Adrenal gland (tissue), 19 donors: ENCODE results near the gene FAM177B. TPM values are rescaled to one million over a fixed set of nuclear protein-coding genes. Genes with fewer than 3 reads are reported as not detected.

Experiments
- DNase-seq, 7 donors: peaks; one replicate each; pipeline ENCODE4 v3.0.0-alpha.2; 2019 to 2020
- H3K27ac ChIP-seq, 5 donors: fragments of 200-600 bp; sonication (generic) in 4 of 5; 1 replicate in 3 of 5; 2 replicates in 2 of 5; pipeline versions ENCODE4 v1.5.1 to v1.8.0; 2016 to 2020; ENCODE audit warnings: mild to moderate bottlenecking in 1 of 5
- H3K27me3 ChIP-seq: fragments of 200-600 bp; 2 replicates; pipeline ENCODE4 v1.8.0; 2021
- H3K36me3 ChIP-seq, 2 donors: fragments of 200-600 bp; replicated peaks in 1 of 2; 1 replicate in 1 of 2; 2 replicates in 1 of 2; pipeline versions ENCODE4 v1.5.1 to v1.8.0; 2018 to 2022
- H3K4me1 ChIP-seq, 2 donors: fragments of 200-600 bp; replicated peaks in 1 of 2; 1 replicate in 1 of 2; 2 replicates in 1 of 2; pipeline versions ENCODE4 v1.5.1 to v1.8.0; 2018 to 2021
- H3K4me3 ChIP-seq, 4 donors: fragments of 200-600 bp; sonication (generic) in 3 of 4; one replicate each; pipeline ENCODE4 v1.5.1; 2016 to 2018
- H3K9me3 ChIP-seq, 3 donors: fragments of 200-600 bp; sonication (generic) in 1 of 3; replicated peaks in 1 of 3; 1 replicate in 2 of 3; 2 replicates in 1 of 3; pipeline versions ENCODE4 v1.5.1 to v1.8.0; 2016 to 2021
- CTCF ChIP-seq, 6 experiments: fragments of 450-650 bp in 4 of 6; fragments of 200-600 bp in 2 of 6; sonication (generic) in 1 of 6; IDR thresholded peaks; 1 replicate in 5 of 6; 2 replicates in 1 of 6; pipeline versions ENCODE4 v1.5.1 to v1.8.0; 2016 to 2021; ENCODE audit warnings: antibody characterized with exemption in 6 of 6, mild to moderate bottlenecking in 2 of 6, moderate library complexity in 1 of 6
- POLR2A ChIP-seq, 2 donors: fragments of 450-650 bp; IDR thresholded peaks; one replicate each; pipeline ENCODE4 v1.6.1; 2017; ENCODE audit warnings: antibody characterized with exemption in 2 of 2, mild to moderate bottlenecking in 2 of 2, moderate library complexity in 1 of 2
- WGBS, 4 donors: extraction: QIAGEN DNeasy Blood & Tissue Kit in 2 of 4; methylation state at CpG; one replicate each; pipeline versions ENCODE4 v1.1.5 to v1.1.7; 2013 to 2017; 5-methylcytosine and 5-hydroxymethylcytosine counted together
- intact Hi-C, 2 donors: fragments of 100-400 bp; cut with DNase I; formaldehyde crosslinking; loops; one replicate each; pipeline versions ENCODE4 v1.14.1 to v1.15.0; 2022 to 2023
- long read RNA-seq, 10 donors: library from polyadenylated mRNA in 3 of 10; unstranded in 2 of 10; stranded (forward) in 1 of 10; transcript quantifications; one replicate each; pipeline ENCODE4 v2.0.0 and lab custom pipeline, GENCODE V29; 2021 to 2026
- polyA plus RNA-seq, 3 donors: library from polyadenylated mRNA; stranded (reverse); fragments of 200-250 nt in 2 of 3; fragments of 350-450 nt in 1 of 3; fragmentation: Illumina TruSeq in 1 of 3; extraction: RNeasy Lipid Tissue Mini Kit (QIAGEN cat#74804) in 1 of 3; gene quantifications; one replicate each; pipeline ENCODE4 v1.2.3, GENCODE V29; 2013 to 2014
- total RNA-seq, 9 donors: library from RNA; depleted of rRNA in 4 of 9; stranded (reverse); fragments of >200 nt in 4 of 9; fragments of 120-200 nt in 1 of 9; fragmentation: NEBNext Ultra II Directional in 1 of 9; extraction: Animal tissue kit (Norgen Biotek cat#: 25700) in 1 of 9; gene quantifications; one replicate each; pipeline versions ENCODE4 v1.1.0 to v1.2.4, GENCODE V29; 2013 to 2023
- donor health status: healthy with polysubstance abuse.
- donor health status: Bipolar disorder and iron deficiency.
- donor health status: DM: yes; HTN: yes; CAD: no.
- donor health status: DM: no; HTN: no; CAD: no.
- donor health status: DM: no; HTN: no; CAD: no.
- donor health status: DM: yes; HTN: yes; CAD: no.

The FAM177B gene
- total RNA-seq: 1 to 10 TPM in 7 of 9 donors, under 1 TPM in 2; 0.11 to 2.3 (median 1.8) TPM
- 1 to 10 TPM; 1.1 to 1.5 (median 1.4) TPM for polyA plus RNA-seq
- long read RNA-seq, donor 1: 0 reads
- long read RNA-seq, donor 2: 0 reads
- long read RNA-seq, donor 3: 0 reads
- long read RNA-seq, donor 4: 0 reads
- long read RNA-seq, donor 5, partial matches to known transcripts: 1 of 2 reads
- long read RNA-seq, donor 5, other reads (novel, unspliced or antisense): 1 of 2 reads
- long read RNA-seq, donor 6: 0 reads
- long read RNA-seq, donor 7: 0 reads
- long read RNA-seq, donor 8: 0 reads
- long read RNA-seq, donor 9: 0 reads
- long read RNA-seq, donor 10: 0 reads

DNA sequence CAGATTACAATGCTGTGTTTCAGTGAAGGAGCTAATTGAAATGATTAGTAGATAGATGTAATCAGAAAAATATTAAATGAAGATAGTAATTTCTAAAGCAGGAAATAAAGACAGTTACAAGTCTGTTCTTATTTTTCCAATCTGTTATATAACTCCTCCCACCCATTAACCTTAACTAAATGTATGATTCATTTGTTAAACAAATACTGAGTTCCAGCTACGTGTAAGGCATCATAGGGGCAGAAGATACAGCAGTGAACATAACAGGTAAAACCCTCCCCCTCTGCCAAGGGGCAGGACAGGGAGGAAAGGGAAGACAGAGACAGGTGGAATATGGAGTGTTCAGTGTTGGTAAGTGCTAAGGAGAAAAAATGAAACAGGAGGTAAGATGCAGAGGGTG lies at the start of gene FAM177B:
Gene FAM177B (plus strand): TSS at position 231 of the 400 bp plus-strand sequence. CDS start 9,344 bp downstream, outside the sequence.
- intact Hi-C loops: no loop called here
- H3K27ac ChIP-seq: no peak within 1 kb of the TSS
- 47 to 69% (median 64%) methylated on average over 1 of the region's 1 CpG for WGBS, 4 donors

DNA sequence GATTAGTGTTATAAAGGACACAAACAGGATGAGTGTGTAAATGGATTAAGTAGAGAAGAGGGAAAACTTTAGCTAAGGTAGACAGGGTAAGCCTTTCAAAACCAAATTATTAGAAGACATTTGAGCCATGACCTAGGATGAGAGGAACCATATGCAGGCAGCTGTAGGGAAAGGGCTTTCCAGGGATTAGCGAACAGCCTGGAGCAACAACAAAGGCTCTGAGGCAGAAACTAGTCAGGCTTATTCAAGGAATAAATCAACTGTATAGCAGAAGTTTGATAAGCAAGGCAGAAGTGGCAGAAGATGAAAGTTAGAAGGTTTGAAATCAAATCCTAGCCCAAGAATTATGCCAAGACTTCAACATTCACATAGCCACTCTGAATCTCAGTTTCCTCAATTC lies 46.0 kb upstream of the FAM177B start:
- DNase-seq: no peak

More for the DNA sequence above, at the start of gene FAM177B:
- Histone ChIP-seq H3K9me3 (no peaks in the 10 kb centered on the region), H3K27me3 (no peaks in the 10 kb centered on the region), H3K4me1 (no peaks in the 10 kb centered on the region), H3K4me3 (no peak within 1 kb of the TSS), H3K36me3 (peaks cover 0 to 28% of the 10 kb centered on the region in 2 donors)
- TF ChIP-seq CTCF (IDR thresholded peaks at IDR 0.05) (no peak), POLR2A (IDR thresholded peaks at IDR 0.05) (no peak)
- DNase-seq: no peak

DNA sequence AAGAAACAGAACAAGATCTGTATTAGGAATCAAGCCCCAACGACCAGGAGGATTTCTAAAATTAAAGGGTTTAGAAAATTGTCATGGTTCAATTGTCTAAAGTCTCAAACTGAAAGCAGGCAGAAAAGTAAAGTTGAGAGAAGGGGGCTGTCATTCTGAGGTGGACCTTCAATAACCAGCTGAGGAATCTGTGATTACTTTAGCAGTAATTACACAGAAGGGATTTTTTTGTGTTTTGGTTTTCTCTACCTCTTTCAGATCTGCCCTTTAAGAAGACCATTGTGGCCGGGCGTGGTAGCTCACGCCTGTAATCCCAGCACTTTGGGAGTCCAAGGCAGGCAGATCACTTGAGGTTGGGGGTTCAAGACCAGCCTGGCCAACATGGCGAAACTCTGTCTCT lies 42.1 kb upstream of the FAM177B start:
- no peak overlapping the region for H3K27ac ChIP-seq
- no peaks in the 10 kb centered on the region for H3K4me1 ChIP-seq
- H3K36me3 ChIP-seq: peaks cover 0 to 4% of the 10 kb centered on the region in 2 donors
- 90 to 95% (median 92%) methylated on average over 5 of the region's 5 CpGs for WGBS, 4 donors
- H3K9me3 ChIP-seq: no peaks in the 10 kb centered on the region
- no peak overlapping the region for H3K4me3 ChIP-seq
- intact Hi-C loops: no loop called here
- TF ChIP-seq CTCF (IDR thresholded peaks at IDR 0.05) (no peak), POLR2A (IDR thresholded peaks at IDR 0.05) (no peak)
- no peaks in the 10 kb centered on the region for H3K27me3 ChIP-seq
- DNase-seq: no peak

More for the DNA sequence above, 46.0 kb upstream of the FAM177B start:
- Histone ChIP-seq H3K4me3 (no peak overlapping the region), H3K36me3 (peaks cover 0 to 14% of the 10 kb centered on the region in 2 donors), H3K4me1 (no peaks in the 10 kb centered on the region), H3K9me3 (no peaks in the 10 kb centered on the region), H3K27me3 (no peaks in the 10 kb centered on the region), H3K27ac (no peak overlapping the region)
- TF ChIP-seq POLR2A (IDR thresholded peaks at IDR 0.05): no peak
- 78 to 93% (median 89%) methylated on average over 1 of the region's 1 CpG for WGBS, 4 donors
- intact Hi-C loops: no loop called here

DNA sequence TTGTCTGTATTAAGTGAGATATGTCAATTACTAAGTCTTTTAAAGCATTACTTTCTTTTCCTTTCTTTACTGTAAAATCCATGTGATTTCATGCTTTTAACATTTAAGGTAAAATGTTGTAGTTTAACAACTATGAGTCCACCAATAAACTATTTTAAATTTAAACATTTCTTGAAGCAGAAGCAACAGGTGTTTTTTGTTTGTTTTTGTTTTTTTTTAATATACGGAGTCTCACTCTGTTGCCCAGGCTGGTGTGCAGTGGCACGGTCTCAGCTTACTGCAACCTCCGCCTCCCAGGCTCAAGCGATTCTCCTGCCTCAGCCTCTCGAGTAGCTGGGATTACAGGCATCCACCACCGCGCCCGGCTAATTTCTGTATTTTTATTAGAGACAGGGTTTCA lies 40.3 kb upstream of the FAM177B start:
- no peaks in the 10 kb centered on the region for H3K4me1 ChIP-seq
- no peaks in the 10 kb centered on the region for H3K9me3 ChIP-seq
- 82 to 98% (median 96%) methylated on average over 4 to 8 of the region's 8 CpGs for WGBS, 4 donors
- no peak for TF ChIP-seq POLR2A (IDR thresholded peaks at IDR 0.05)
- no peak for TF ChIP-seq CTCF (IDR thresholded peaks at IDR 0.05)
- H3K4me3 ChIP-seq: no peak overlapping the region
- H3K27ac ChIP-seq: no peak overlapping the region
- DNase-seq: no peak
- intact Hi-C loops: no loop called here
- H3K36me3 ChIP-seq: peaks cover 0 to 10% of the 10 kb centered on the region in 2 donors
- no peaks in the 10 kb centered on the region for H3K27me3 ChIP-seq

GRCh38 chr1:222697203-222697602 lies 39.8 kb upstream of the FAM177B start:
- Histone ChIP-seq H3K27me3 (no peaks in the 10 kb centered on the region), H3K4me3 (no peak overlapping the region), H3K27ac (no peak overlapping the region), H3K4me1 (no peaks in the 10 kb centered on the region), H3K9me3 (no peaks in the 10 kb centered on the region), H3K36me3 (peaks cover 0 to 15% of the 10 kb centered on the region in 2 donors)
- WGBS, 4 donors: 82 to 95% (median 87%) methylated on average over 2 of the region's 2 CpGs
- no peak for DNase-seq
- intact Hi-C loops: no loop called here
- TF ChIP-seq CTCF (IDR thresholded peaks at IDR 0.05) (no peak), POLR2A (IDR thresholded peaks at IDR 0.05) (no peak)
